Upper lobe of left lung (tissue), 6 donors: ENCODE measurements around the gene KHDC4. TPM values are rescaled to one million over a fixed set of nuclear protein-coding genes. Genes with fewer than 3 reads are reported as not detected.
A peak's percentile ranks its signal among the peaks of the same experiment; 100 is the strongest.

ENCODE experiments used
- ATAC-seq, 2 donors: fragments of 200-7000 bp; cut with Tn5 transposase; one replicate each; pipeline ENCODE4 v1.9.1; 2022; ENCODE audit warnings: mild to moderate bottlenecking in 2 of 2, moderate library complexity in 2 of 2; ENCODE audit not compliant: low FRiP score in 2 of 2
- DNase-seq, 2 donors: peaks; one replicate each; pipeline ENCODE4 v3.0.0-alpha.2; 2019 to 2020
- H3K27ac ChIP-seq, 4 donors: fragments of 200-600 bp; sonication (generic); one replicate each; pipeline ENCODE4 v1.5.1; 2016 to 2019
- H3K27me3 ChIP-seq, 4 donors: fragments of 200-600 bp; sonication (generic); one replicate each; pipeline ENCODE4 v1.5.1; 2017 to 2019
- H3K36me3 ChIP-seq, 4 donors: fragments of 200-600 bp; sonication (generic); one replicate each; pipeline ENCODE4 v1.5.1; 2016 to 2019
- H3K4me1 ChIP-seq, 4 donors: fragments of 200-600 bp; sonication (generic); one replicate each; pipeline ENCODE4 v1.5.1; 2018 to 2019
- H3K4me3 ChIP-seq, 4 donors: fragments of 200-600 bp; sonication (generic); one replicate each; pipeline ENCODE4 v1.5.1; 2017 to 2019; ENCODE audit warnings: mild to moderate bottlenecking in 2 of 4, moderate library complexity in 1 of 4
- H3K9me3 ChIP-seq, 4 donors: fragments of 200-600 bp; sonication (generic); one replicate each; pipeline ENCODE4 v1.5.1; 2018 to 2019
- CTCF ChIP-seq, 6 experiments: fragments of 450-650 bp in 4 of 6; fragments of 200-600 bp in 2 of 6; sonication (generic) in 2 of 6; IDR thresholded peaks; one replicate each; pipeline ENCODE4 v1.5.1; 2016 to 2019; ENCODE audit warnings: antibody characterized with exemption in 6 of 6
- EP300 ChIP-seq, 4 donors: sonication (generic); formaldehyde crosslinking; IDR thresholded peaks; one replicate each; pipeline ENCODE4 v1.5.1; 2017; ENCODE audit warnings: antibody characterized with exemption in 4 of 4, control low read depth in 2 of 4
- POLR2A ChIP-seq, 4 donors: fragments of 450-650 bp; IDR thresholded peaks; one replicate each; pipeline ENCODE4 v1.5.1; 2016 to 2017; ENCODE audit warnings: antibody characterized with exemption in 4 of 4, mild to moderate bottlenecking in 2 of 4
- POLR2AphosphoS5 ChIP-seq, 2 donors: sonication (generic); formaldehyde crosslinking; IDR thresholded peaks; one replicate each; pipeline ENCODE4 v1.5.1; 2017; ENCODE audit warnings: antibody characterized with exemption in 2 of 2
- WGBS, 2 donors: methylation state at CpG; one replicate each; pipeline ENCODE4 v1.1.5; 2017 to 2018; 5-methylcytosine and 5-hydroxymethylcytosine counted together
- total RNA-seq, 6 donors: library from RNA; depleted of rRNA in 4 of 6; stranded (reverse); fragments of >200 nt in 4 of 6; gene quantifications; one replicate each; pipeline versions ENCODE4 v1.1.0 to v1.2.1, GENCODE V29; 2016 to 2021
- donor health status: DM: no; HTN: no; CAD: no; lungs with moderate emphysema.
- donor health status: DM: no; HTN: yes; CAD: no; lungs with severe emphysema.

The KHDC4 gene
- total RNA-seq, 6 donors from 2014 or later, result 30.4 to 105 (median 37.6) TPM

- Histone ChIP-seq H3K36me3 (peaks cover 69 to 100% (median 94%) of the 10 kb centered on the region in 4 donors), H3K4me1 (peaks cover 8 to 12% (median 11%) of the 10 kb centered on the region in 4 donors), H3K27ac (peak overlapping the region in 1 of 4 donors; percentile 4), H3K9me3 (no peaks in the 10 kb centered on the region), H3K4me3 (no peak overlapping the region), H3K27me3 (no peaks in the 10 kb centered on the region)
- TF ChIP-seq POLR2AphosphoS5 (IDR thresholded peaks at IDR 0.05) (no peak), POLR2A (IDR thresholded peaks at IDR 0.05) (no peak), CTCF (IDR thresholded peaks at IDR 0.05) (no peak), EP300 (IDR thresholded peaks at IDR 0.05) (no peak)
- no peak for ATAC-seq
- WGBS, 2 donors, result 87 to 92% methylated on average over 12 of the region's 12 CpGs
- peak in 1 of 2 donors; percentile 28 for DNase-seq
These were observed 23.2 kb upstream of the KHDC4 start for GRCh38 chr1:155957411-155957915.

- H3K27me3 ChIP-seq, result no peaks in the 10 kb centered on the region
- H3K36me3 ChIP-seq, result peaks cover 81 to 100% (median 94%) of the 10 kb centered on the region in 4 donors
- ATAC-seq (no peak), DNase-seq (no peak)
- TF ChIP-seq POLR2AphosphoS5 (IDR thresholded peaks at IDR 0.05) (no peak), POLR2A (IDR thresholded peaks at IDR 0.05) (no peak), CTCF (IDR thresholded peaks at IDR 0.05) (no peak), EP300 (IDR thresholded peaks at IDR 0.05) (no peak)
- WGBS, 2 donors, result 96 to 98% methylated on average over 3 of the region's 3 CpGs
- H3K27ac ChIP-seq, result peak overlapping the region in 2 of 4 donors; percentile 17 to 38
- no peaks in the 10 kb centered on the region for H3K9me3 ChIP-seq
- no peaks in the 10 kb centered on the region for H3K4me1 ChIP-seq
- no peak overlapping the region for H3K4me3 ChIP-seq
These were observed 20.4 kb upstream of the KHDC4 start for GRCh38 chr1:155954645-155955044.

DNA sequence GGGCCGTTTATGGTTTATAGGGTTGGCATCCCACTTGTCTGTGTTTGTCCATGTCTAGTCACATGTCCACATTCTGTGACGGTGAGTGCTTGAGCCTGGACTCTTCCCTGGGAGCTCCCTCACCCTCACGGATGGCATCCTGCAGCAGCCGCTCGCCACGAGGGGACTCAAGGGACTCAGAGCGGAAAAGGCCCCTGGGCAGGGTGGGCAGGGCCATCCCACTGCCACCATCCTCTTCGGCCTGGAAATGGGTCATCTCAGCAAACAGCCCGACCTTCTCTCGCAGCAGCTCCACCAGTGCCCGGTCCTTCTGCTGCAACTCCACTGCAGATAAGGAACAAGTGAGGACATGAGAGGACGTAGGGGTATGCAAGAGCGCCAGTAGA is 18.3 kb upstream of the KHDC4 start:
- no peak for TF ChIP-seq POLR2A (IDR thresholded peaks at IDR 0.05)
- no peak for TF ChIP-seq CTCF (IDR thresholded peaks at IDR 0.05)
- no peak for TF ChIP-seq POLR2AphosphoS5 (IDR thresholded peaks at IDR 0.05)
- no peak for TF ChIP-seq EP300 (IDR thresholded peaks at IDR 0.05)
- no peaks in the 10 kb centered on the region for H3K9me3 ChIP-seq
- no peaks in the 10 kb centered on the region for H3K4me1 ChIP-seq
- H3K27me3 ChIP-seq, result no peaks in the 10 kb centered on the region
- H3K4me3 ChIP-seq, result no peak overlapping the region
- ATAC-seq, result no peak
- no peak for DNase-seq
- H3K36me3 ChIP-seq, result peaks cover 81 to 100% (median 94%) of the 10 kb centered on the region in 4 donors
- WGBS, 2 donors, result 77 to 84% methylated on average over 5 to 13 of the region's 13 CpGs
- peak overlapping the region in 2 of 4 donors; percentile 30 to 50 for H3K27ac ChIP-seq

GRCh38 chr1:155951753-155952504 is 17.7 kb upstream of the KHDC4 start:
- Histone ChIP-seq H3K27ac (peak overlapping the region in 2 of 4 donors; percentile 30 to 50), H3K4me1 (peaks cover 0 to 4% (median under 1%) of the 10 kb centered on the region in 4 donors), H3K27me3 (no peaks in the 10 kb centered on the region), H3K9me3 (no peaks in the 10 kb centered on the region), H3K4me3 (no peak overlapping the region), H3K36me3 (peaks cover 81 to 100% (median 94%) of the 10 kb centered on the region in 4 donors)
- DNase-seq, result no peak
- 85 to 94% methylated on average over 4 to 6 of the region's 6 CpGs for WGBS, 2 donors
- TF ChIP-seq POLR2A (IDR thresholded peaks at IDR 0.05) (no peak), CTCF (IDR thresholded peaks at IDR 0.05) (no peak), POLR2AphosphoS5 (IDR thresholded peaks at IDR 0.05) (no peak), EP300 (IDR thresholded peaks at IDR 0.05) (no peak)
- no peak for ATAC-seq
